Stomach (tissue), 4 donors: ENCODE measurements around the gene OGFOD2.

ENCODE experiments used
- EP300 ChIP-seq: sonication (generic); formaldehyde crosslinking; IDR thresholded peaks from one replicate; pipeline ENCODE4 v1.6.1; 2017; ENCODE audit warnings: antibody characterized with exemption
- POLR2A ChIP-seq, 4 donors: fragments of 450-650 bp; IDR thresholded peaks; one replicate each; pipeline ENCODE4 v1.6.1; 2016; ENCODE audit warnings: antibody characterized with exemption in 4 of 4, control low read depth in 2 of 4, mild to moderate bottlenecking in 1 of 4, moderate library complexity in 1 of 4
- POLR2AphosphoS5 ChIP-seq, 3 donors: sonication (generic); formaldehyde crosslinking; IDR thresholded peaks; one replicate each; pipeline ENCODE4 v1.6.1; 2016; ENCODE audit warnings: antibody characterized with exemption in 3 of 3
- TF ChIP-seq, protein P1 (sequence below), 7 experiments: fragments of 450-650 bp in 4 of 7; fragments of 200-600 bp in 3 of 7; sonication (generic) in 3 of 7; IDR thresholded peaks; one replicate each; pipeline ENCODE4 v1.5.1; 2016 to 2019; ENCODE audit warnings: antibody characterized with exemption in 7 of 7, control low read depth in 2 of 7, mild to moderate bottlenecking in 1 of 7

DNA sequence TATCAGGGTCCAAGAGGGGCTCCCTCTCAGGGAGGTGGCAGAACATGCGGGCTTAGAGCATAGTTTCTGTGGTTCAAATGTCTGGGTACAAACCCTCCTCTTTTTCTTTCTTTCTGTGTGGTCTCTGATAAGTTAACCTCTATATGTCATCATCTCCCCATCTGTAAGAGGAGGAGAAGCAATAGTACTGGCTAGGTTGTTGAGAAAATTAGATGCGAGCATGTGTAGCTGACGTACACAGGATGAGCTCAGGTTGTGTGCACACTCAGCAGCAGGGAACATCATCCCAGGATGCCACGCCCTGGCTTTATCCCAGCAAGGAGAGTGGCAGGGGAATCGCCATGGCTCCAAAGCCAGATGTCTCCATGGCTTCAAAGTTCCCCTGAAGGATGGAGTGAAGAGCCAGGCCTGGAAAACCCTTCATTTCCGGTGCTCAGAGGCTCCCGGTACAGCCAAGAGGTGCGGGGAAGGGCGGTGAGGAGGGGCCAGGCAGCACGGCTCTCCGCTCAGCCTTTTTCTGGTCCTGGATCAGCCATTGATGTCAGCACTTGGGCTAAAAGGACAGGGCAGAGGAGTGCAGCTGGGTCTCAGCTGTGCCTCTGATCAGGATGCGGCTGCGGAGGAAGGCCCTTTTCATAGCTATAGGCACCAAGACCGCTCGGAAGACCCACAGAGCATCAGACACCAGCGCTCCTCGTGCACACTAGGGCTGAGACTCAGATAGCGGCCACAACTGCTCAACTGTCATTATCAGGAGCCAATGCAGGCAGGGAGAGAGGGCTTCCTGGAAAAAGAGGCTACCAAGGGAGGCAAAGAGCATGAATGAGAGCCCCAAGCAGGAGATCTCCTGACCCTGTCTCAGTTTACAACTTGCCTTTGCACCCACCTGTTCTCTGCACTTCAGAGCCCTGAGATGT, 46.9 kb downstream of the OGFOD2 start:
- TF ChIP-seq, protein P1, sequence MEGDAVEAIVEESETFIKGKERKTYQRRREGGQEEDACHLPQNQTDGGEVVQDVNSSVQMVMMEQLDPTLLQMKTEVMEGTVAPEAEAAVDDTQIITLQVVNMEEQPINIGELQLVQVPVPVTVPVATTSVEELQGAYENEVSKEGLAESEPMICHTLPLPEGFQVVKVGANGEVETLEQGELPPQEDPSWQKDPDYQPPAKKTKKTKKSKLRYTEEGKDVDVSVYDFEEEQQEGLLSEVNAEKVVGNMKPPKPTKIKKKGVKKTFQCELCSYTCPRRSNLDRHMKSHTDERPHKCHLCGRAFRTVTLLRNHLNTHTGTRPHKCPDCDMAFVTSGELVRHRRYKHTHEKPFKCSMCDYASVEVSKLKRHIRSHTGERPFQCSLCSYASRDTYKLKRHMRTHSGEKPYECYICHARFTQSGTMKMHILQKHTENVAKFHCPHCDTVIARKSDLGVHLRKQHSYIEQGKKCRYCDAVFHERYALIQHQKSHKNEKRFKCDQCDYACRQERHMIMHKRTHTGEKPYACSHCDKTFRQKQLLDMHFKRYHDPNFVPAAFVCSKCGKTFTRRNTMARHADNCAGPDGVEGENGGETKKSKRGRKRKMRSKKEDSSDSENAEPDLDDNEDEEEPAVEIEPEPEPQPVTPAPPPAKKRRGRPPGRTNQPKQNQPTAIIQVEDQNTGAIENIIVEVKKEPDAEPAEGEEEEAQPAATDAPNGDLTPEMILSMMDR (IDR thresholded peaks at IDR 0.05), result no peak
- TF ChIP-seq POLR2AphosphoS5 (IDR thresholded peaks at IDR 0.05) (no peak), EP300 (no peak), POLR2A (IDR thresholded peaks at IDR 0.05) (no peak)
